Activated naive CD8-positive, alpha-beta T cell treated with anti-CD3 and anti-CD28 coated beads, Interleukin-2, amount 50 U/mL, for 24 hours (primary cell): ENCODE data around the gene FABP3.

Source experiments
- ATAC-seq: fragments of 150-1000 bp; cut with Tn5 transposase; one replicate; pipeline ENCODE4 v1.10.0; 2021
- DNase-seq: peaks from one replicate; pipeline ENCODE4 v3.0.0; 2021
- H3K27ac Mint-ChIP-seq: one replicate; pipeline ENCODE4 v1.8.0; 2021; ENCODE audit warnings: mild to moderate bottlenecking, mixed read lengths
- H3K27me3 Mint-ChIP-seq: one replicate; pipeline ENCODE4 v1.8.0; 2021; ENCODE audit warnings: mixed read lengths
- H3K36me3 Mint-ChIP-seq: one replicate; pipeline ENCODE4 v1.8.0; 2021; ENCODE audit warnings: low read depth, mixed read lengths
- H3K4me1 Mint-ChIP-seq: one replicate; pipeline ENCODE4 v1.8.0; 2021; ENCODE audit warnings: mixed read lengths
- H3K4me3 Mint-ChIP-seq: one replicate; pipeline ENCODE4 v1.8.0; 2021; ENCODE audit warnings: mild to moderate bottlenecking, moderate library complexity, mixed read lengths
- H3K9me3 Mint-ChIP-seq: one replicate; pipeline ENCODE4 v1.8.0; 2021; ENCODE audit warnings: mixed read lengths

Gene FABP3

GRCh38 chr1:31327381-31327780, 45.5 kb downstream of the FABP3 start:
- DNase-seq (no peak), ATAC-seq (no peak)
- no peaks in the 10 kb centered on the region for H3K4me1 Mint-ChIP-seq
- H3K9me3 Mint-ChIP-seq, result no peaks in the 10 kb centered on the region
- H3K27me3 Mint-ChIP-seq, result no peaks in the 10 kb centered on the region
- no peak overlapping the region for H3K4me3 Mint-ChIP-seq
- H3K36me3 Mint-ChIP-seq, result peaks cover 5% of the 10 kb centered on the region
- H3K27ac Mint-ChIP-seq, result no peak overlapping the region

GRCh38 chr1:31326461-31326860, 46.4 kb downstream of the FABP3 start:
- no peaks in the 10 kb centered on the region for H3K9me3 Mint-ChIP-seq
- ATAC-seq (peak; percentile 71), DNase-seq (no peak)
- no peaks in the 10 kb centered on the region for H3K27me3 Mint-ChIP-seq
- H3K4me1 Mint-ChIP-seq, result no peaks in the 10 kb centered on the region
- no peak overlapping the region for H3K4me3 Mint-ChIP-seq
- H3K27ac Mint-ChIP-seq, result no peak overlapping the region
- H3K36me3 Mint-ChIP-seq, result peaks cover 8% of the 10 kb centered on the region

- Mint-ChIP-seq H3K36me3 (peaks cover 21% of the 10 kb centered on the region), H3K27ac (no peak overlapping the region), H3K4me1 (no peaks in the 10 kb centered on the region), H3K9me3 (no peaks in the 10 kb centered on the region), H3K4me3 (no peak overlapping the region), H3K27me3 (no peaks in the 10 kb centered on the region)
- ATAC-seq (no peak), DNase-seq (no peak)
Measured at GRCh38 chr1:31324992-31325391, 47.9 kb downstream of the FABP3 start.

GRCh38 chr1:31324093-31324492, 48.8 kb downstream of the FABP3 start:
- Mint-ChIP-seq H3K27me3 (no peaks in the 10 kb centered on the region), H3K36me3 (peaks cover 24% of the 10 kb centered on the region), H3K4me3 (no peak overlapping the region), H3K4me1 (no peaks in the 10 kb centered on the region), H3K9me3 (no peaks in the 10 kb centered on the region), H3K27ac (no peak overlapping the region)
- no peak for DNase-seq
- no peak for ATAC-seq

GRCh38 chr1:31318146-31318545, 54.7 kb downstream of the FABP3 start:
- DNase-seq (no peak), ATAC-seq (no peak)
- no peaks in the 10 kb centered on the region for H3K4me1 Mint-ChIP-seq
- peaks cover 54% of the 10 kb centered on the region for H3K36me3 Mint-ChIP-seq
- H3K4me3 Mint-ChIP-seq, result no peak overlapping the region
- no peak overlapping the region for H3K27ac Mint-ChIP-seq
- no peaks in the 10 kb centered on the region for H3K9me3 Mint-ChIP-seq
- no peaks in the 10 kb centered on the region for H3K27me3 Mint-ChIP-seq

GRCh38 chr1:31315902-31316301, 57.0 kb downstream of the FABP3 start:
- Mint-ChIP-seq H3K9me3 (no peaks in the 10 kb centered on the region), H3K27ac (no peak overlapping the region), H3K27me3 (no peaks in the 10 kb centered on the region), H3K4me3 (no peak overlapping the region), H3K36me3 (peaks cover 55% of the 10 kb centered on the region), H3K4me1 (no peaks in the 10 kb centered on the region)
- DNase-seq, result no peak
- no peak for ATAC-seq
